VCaP (cell line): ENCODE results near the gene ST8SIA4.

ENCODE experiments used
- H3K27ac ChIP-seq: fragments of 450-650 bp; 2 replicates; pipeline ENCODE4 v1.5.1; 2017
- CTCF ChIP-seq: fragments of 450-650 bp; conservative IDR thresholded peaks from 2 replicates; pipeline ENCODE4 v1.5.1; 2017; ENCODE audit warnings: mild to moderate bottlenecking, moderate library complexity

Gene ST8SIA4

GRCh38 chr5:100864931-100865330 is 38.2 kb downstream of the ST8SIA4 start:
- H3K27ac ChIP-seq, result no peak overlapping the region
- no peak for TF ChIP-seq CTCF

GRCh38 chr5:100863739-100864138 is 39.3 kb downstream of the ST8SIA4 start:
- no peak overlapping the region for H3K27ac ChIP-seq
- no peak for TF ChIP-seq CTCF

- H3K27ac ChIP-seq, result no peak overlapping the region
- no peak for TF ChIP-seq CTCF
These were observed 41.9 kb downstream of the ST8SIA4 start for GRCh38 chr5:100861148-100861547.

GRCh38 chr5:100860407-100860806 is 42.7 kb downstream of the ST8SIA4 start:
- H3K27ac ChIP-seq, result no peak overlapping the region

GRCh38 chr5:100858987-100859545 is 44.0 kb downstream of the ST8SIA4 start:
- no peak for TF ChIP-seq CTCF
- H3K27ac ChIP-seq, result no peak overlapping the region

More at GRCh38 chr5:100860407-100860806, 42.7 kb downstream of the ST8SIA4 start:
- no peak for TF ChIP-seq CTCF

- no peak for TF ChIP-seq CTCF
- no peak overlapping the region for H3K27ac ChIP-seq
These were observed 46.6 kb downstream of the ST8SIA4 start for GRCh38 chr5:100856462-100856861.

GRCh38 chr5:100855937-100856430 is 47.1 kb downstream of the ST8SIA4 start:
- no peak overlapping the region for H3K27ac ChIP-seq
- no peak for TF ChIP-seq CTCF
